8988T (cell line): ENCODE measurements around the gene CCN2.

Experiments used
- DNase-seq: peaks from one replicate; pipeline ENCODE4 v3.0.0; 2011

Gene CCN2, protein sequence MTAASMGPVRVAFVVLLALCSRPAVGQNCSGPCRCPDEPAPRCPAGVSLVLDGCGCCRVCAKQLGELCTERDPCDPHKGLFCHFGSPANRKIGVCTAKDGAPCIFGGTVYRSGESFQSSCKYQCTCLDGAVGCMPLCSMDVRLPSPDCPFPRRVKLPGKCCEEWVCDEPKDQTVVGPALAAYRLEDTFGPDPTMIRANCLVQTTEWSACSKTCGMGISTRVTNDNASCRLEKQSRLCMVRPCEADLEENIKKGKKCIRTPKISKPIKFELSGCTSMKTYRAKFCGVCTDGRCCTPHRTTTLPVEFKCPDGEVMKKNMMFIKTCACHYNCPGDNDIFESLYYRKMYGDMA

GRCh38 chr6:131950767-131951575 is at the start of gene CCN2:
CCN2 (minus strand) TSS chr6:131951372; CDS start chr6:131951172, 200 bp downstream.
- DNase-seq = peak; percentile 80

DNA sequence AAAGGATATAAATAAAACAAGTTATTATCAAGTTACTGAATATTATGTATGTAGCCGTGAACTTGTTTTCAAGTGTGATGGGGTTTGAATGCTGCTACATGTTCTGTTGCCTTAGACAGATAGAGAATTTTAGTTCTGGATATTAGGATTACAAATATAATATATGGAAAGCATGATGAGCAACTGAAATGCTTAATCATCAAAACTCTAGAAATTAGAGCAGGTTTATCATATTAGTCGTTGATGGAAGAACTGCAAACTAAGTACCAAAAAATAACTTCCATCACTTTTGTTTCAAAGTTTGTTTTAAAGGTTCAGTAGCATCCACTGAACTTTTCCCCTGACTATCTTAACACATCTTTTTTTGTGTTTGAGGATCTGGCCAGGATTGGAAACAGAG is 49.1 kb upstream of the CCN2 start:
- DNase-seq = no peak

GRCh38 chr6:131999545-132000146 is 48.5 kb upstream of the CCN2 start:
- DNase-seq = no peak

GRCh38 chr6:131998255-131998982 is 47.2 kb upstream of the CCN2 start:
- DNase-seq = no peak

- DNase-seq = no peak
Observed at GRCh38 chr6:131997429-131998153, 46.4 kb upstream of the CCN2 start.

- DNase-seq = peak; percentile 45
Observed at GRCh38 chr6:131995917-131996316, 44.7 kb upstream of the CCN2 start.

DNA sequence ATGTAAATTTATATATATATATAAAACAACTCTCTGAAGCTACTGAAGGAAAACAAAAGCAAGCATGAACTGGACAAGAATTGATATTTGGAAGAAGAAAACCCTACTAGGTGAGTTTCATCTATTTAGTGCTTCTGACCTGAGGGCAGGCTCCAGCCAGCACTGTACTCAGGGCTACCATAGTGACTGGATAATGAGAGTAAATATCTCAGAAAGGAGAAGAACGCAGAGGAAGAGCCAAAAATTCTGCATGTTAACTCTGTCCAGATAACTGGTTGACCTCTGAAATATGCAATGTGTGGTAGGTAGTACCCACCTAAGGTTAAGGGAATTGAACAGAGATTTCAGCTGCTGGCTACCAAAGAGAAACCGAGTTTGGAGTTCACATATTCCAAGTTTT is 41.4 kb upstream of the CCN2 start:
- DNase-seq = no peak

GRCh38 chr6:131989036-131989435 is 37.9 kb upstream of the CCN2 start:
- no peak for DNase-seq

- DNase-seq = no peak
Observed at GRCh38 chr6:131982740-131983259, 31.6 kb upstream of the CCN2 start.

GRCh38 chr6:131981624-131981978 is 30.4 kb upstream of the CCN2 start:
- no peak for DNase-seq

GRCh38 chr6:131980791-131981623 is 29.8 kb upstream of the CCN2 start:
- DNase-seq = no peak

DNA sequence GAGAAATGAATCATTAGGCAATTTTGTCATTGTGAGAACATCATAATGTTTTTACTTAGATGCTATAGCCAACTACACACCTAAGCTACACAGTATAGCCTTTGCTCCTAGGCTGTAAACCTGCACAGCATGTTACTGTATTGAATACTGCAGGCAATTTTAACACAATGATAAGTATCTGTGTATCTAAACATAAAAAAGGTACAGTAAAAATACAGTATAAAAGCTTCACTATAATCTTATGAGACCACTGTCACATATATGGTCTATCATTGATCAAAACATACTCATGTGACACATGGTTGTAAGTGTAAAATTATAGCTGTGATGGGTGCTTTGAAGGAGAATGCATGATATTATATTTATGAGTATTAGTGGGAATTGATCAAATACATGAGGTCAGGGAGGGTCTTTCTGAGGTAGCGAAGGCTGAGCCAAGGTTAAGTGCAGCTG is 29.2 kb upstream of the CCN2 start:
- DNase-seq = no peak

DNA sequence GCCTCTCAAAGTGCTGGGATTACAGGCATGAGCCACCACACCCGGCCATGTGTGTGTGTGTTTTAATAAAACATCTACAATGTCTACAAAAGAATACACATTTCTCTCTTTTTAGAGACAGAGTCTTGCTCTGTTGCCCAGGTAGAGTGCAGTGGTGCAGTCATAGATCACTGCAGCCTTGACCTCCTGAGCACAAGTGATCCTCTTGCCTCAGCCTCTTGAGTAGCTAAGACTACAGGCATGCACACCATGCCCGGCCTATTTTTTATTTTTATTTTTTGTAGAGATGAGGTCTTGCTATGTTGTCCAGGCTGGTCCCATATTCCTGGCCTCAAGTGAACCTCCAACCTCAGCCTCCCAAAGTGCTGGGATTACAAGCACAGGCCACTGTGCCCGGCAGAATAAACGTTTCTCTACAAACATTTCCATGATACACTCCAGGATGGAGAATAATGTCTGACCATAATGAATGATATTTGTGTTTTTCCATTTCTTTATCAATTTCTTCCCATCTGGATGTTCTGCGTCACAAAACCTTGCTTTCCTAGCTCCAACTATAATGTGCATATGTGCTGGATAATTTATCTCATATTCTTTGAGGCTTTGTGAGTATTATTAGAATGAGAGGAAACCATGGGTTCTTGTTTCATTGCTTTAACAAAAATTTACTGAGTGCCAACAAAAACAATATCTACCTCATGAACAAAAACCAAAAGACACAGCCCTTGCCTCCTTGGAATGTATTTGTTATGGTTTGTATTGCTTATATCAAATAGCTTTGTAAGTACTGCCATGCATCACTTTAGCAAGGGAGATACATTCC is 28.6 kb upstream of the CCN2 start:
- DNase-seq = no peak

DNA sequence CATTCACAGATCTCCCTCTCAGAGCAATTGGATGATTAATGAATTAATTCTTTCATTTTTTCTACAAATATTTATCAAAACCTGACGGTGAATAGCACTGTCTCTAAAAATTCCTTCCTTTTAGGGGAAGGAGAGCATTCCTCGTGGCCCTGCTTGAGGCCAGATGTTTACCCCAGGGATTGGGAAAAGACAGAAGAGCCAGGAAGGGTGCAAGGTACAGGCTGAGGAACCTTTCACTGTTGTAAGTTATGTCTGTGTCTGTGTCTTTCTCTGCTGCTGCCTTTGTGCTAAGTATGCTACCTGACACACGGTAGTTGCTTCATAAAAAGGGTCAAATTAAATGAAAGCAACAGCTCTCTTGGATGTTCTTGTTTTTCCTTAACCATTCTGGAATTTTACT is 27.4 kb upstream of the CCN2 start:
- DNase-seq = no peak

DNA sequence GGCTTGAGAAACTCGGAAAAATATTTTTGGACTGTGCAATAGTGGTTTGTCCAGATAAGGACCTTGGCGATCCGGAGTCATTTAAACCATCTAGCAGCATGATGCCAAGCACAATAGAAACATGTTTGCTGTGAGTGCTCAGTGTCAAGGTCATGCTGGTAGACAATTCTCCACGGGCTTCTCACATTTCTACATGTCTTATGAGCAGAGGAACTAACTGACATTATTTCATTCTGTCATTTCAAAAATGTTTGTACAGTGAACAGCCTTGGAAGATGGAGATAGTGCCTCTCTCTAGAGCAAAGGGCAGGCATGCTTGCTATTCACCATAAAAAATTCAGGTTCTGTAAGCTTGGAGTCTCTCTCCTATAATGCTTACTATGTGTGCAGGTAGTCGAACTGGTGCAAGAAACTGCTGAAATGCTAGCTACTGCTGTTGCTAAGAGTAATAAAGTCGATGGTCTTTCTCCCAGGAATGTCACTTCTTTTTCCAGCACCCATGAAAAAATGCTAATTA is 25.4 kb upstream of the CCN2 start:
- DNase-seq = no peak

DNA sequence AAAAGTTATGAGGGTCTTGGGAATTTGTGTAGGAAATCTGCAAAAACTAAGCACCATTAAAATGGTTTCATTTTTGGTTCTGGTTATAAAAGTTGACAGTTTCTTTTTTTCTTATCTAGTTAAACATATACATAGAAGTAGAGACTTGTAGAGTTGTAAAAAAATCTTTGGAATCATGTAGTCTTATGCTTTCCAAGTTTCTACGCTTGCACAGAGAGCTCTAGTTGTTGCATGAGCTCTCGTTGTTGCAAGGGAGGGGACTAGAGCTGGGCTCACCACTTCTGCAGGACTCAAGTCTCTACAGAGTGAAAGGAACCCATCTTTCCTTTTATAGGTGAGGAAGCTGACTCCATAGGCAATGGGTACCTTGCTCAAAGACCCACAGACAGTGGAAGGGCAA is 21.6 kb upstream of the CCN2 start:
- no peak for DNase-seq

GRCh38 chr6:131970076-131970859 is 19.1 kb upstream of the CCN2 start:
- no peak for DNase-seq

DNA sequence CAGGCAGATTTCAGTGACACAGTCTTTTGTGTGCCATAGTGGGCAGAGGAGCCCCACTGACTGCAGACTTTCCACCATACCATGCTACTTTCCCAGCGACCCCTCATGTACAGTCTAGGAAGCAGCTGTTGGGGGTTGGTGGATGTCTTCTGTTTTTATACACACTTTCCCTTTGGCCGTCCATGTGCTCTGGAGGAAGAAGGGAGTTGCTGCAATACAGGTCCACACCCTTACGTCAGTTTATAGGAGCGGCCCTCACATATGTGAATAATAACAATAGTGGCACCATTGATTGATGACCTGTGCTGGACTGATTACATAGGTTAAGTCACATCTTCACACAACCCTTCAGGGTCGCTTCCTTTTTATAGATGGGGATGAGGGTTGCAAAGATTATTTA is 17.5 kb upstream of the CCN2 start:
- DNase-seq = no peak

DNA sequence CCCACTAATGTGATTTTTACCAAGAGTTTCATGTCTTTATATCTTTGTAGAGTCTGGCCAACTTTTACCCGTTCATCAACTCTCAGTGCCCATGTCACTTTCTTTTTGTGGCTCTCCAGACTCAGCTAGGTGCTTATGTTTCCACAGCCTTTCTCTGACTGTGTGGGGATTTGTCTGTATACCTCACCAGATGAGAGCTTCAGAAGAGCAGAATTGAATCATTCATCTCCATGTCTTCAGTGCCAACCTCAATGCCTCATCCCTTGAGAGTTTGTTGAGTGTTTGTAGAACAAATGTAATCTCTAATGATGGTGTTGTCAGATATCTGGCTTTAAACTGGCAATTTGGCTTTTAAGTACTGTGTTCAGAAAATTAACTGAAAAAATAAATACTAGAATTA is 16.8 kb upstream of the CCN2 start:
- no peak for DNase-seq
